HEK293T (cell line): ENCODE results near the gene MTURN.

Experiments used
- CTCF ChIA-PET: fragments of 350-600 bp; formaldehyde crosslinking; extraction: SDS; loops from one replicate; lab custom pipeline; 2021; ENCODE audit warnings: antibody characterized with exemption, inconsistent platforms; lab: Yijun Ruan, JAX
- POLR2A ChIA-PET: fragments of 350-600 bp; formaldehyde crosslinking; extraction: SDS; loops from one replicate; lab custom pipeline; 2020; ENCODE audit warnings: antibody characterized with exemption, inconsistent platforms; lab: Yijun Ruan, JAX
- DNase-seq: peaks from one replicate; pipeline ENCODE4 v3.0.0; 2012; ENCODE audit warnings: mixed read lengths; ENCODE audit errors: extremely low spot score
- ARNT ChIP-seq: fragments of 450-650 bp; IDR thresholded peaks from 2 replicates; pipeline ENCODE4 v1.6.1; 2017; ENCODE audit warnings: mild to moderate bottlenecking
- BHLHE40 ChIP-seq: fragments of 450-650 bp; IDR thresholded peaks from 2 replicates; pipeline ENCODE4 v1.6.1; 2016; ENCODE audit warnings: mild to moderate bottlenecking, moderate library complexity, borderline replicate concordance
- CTBP1 ChIP-seq: fragments of 450-650 bp; IDR thresholded peaks from 2 replicates; pipeline ENCODE4 v1.6.1; 2016; ENCODE audit warnings: borderline replicate concordance
- ELF4 ChIP-seq: fragments of 450-650 bp; IDR thresholded peaks from 2 replicates; pipeline ENCODE4 v1.6.1; 2017; ENCODE audit warnings: antibody characterized with exemption
- FOXA1 ChIP-seq: fragments of 450-650 bp; IDR thresholded peaks from 2 replicates; pipeline ENCODE4 v1.6.1; 2016; ENCODE audit warnings: mild to moderate bottlenecking
- FOXK2 ChIP-seq: fragments of 450-650 bp; IDR thresholded peaks from 2 replicates; pipeline ENCODE4 v1.6.1; 2016; ENCODE audit warnings: mild to moderate bottlenecking
- FOXM1 ChIP-seq: fragments of 450-650 bp; IDR thresholded peaks from 2 replicates; pipeline ENCODE4 v1.6.1; 2017; ENCODE audit warnings: mild to moderate bottlenecking, borderline replicate concordance
- HDGF ChIP-seq: fragments of 450-650 bp; IDR thresholded peaks from 2 replicates; pipeline ENCODE4 v1.6.1; 2017; ENCODE audit warnings: antibody characterized with exemption, borderline replicate concordance
- L3MBTL2 ChIP-seq: fragments of 450-650 bp; conservative IDR thresholded peaks from 2 replicates; pipeline ENCODE4 v1.6.1; 2016; ENCODE audit warnings: mild to moderate bottlenecking
- LEF1 ChIP-seq: fragments of 450-650 bp; IDR thresholded peaks from 2 replicates; pipeline ENCODE4 v1.6.1; 2017; ENCODE audit warnings: mild to moderate bottlenecking, borderline replicate concordance
- NFRKB ChIP-seq: fragments of 450-650 bp; IDR thresholded peaks from 2 replicates; pipeline ENCODE4 v1.6.1; 2016; ENCODE audit warnings: mild to moderate bottlenecking, moderate library complexity
- SP1 ChIP-seq: fragments of 450-650 bp; IDR thresholded peaks from 2 replicates; pipeline ENCODE4 v1.6.1; 2017
- SUZ12 ChIP-seq: fragments of 450-650 bp; IDR thresholded peaks from 2 replicates; pipeline ENCODE4 v1.6.1; 2016; ENCODE audit warnings: mild to moderate bottlenecking
- TARDBP ChIP-seq: fragments of 450-650 bp; IDR thresholded peaks from 2 replicates; pipeline ENCODE4 v1.6.1; 2016
- ZNF384 ChIP-seq: fragments of 450-650 bp; IDR thresholded peaks from 2 replicates; pipeline ENCODE4 v1.6.1; 2016
- TF ChIP-seq, protein P1 (sequence below): fragments of 450-650 bp; IDR thresholded peaks from 2 replicates; pipeline ENCODE4 v1.6.1; 2016

MTURN gene

GRCh38 chr7:30178748-30179436 is 44.1 kb downstream of the MTURN start:
- POLR2A ChIA-PET = no interaction called here
- no peak for TF ChIP-seq FOXK2
- no peak for DNase-seq
- CTCF ChIA-PET = no interaction called here

GRCh38 chr7:30180718-30181117 is 45.9 kb downstream of the MTURN start:
- CTCF ChIA-PET = no interaction called here
- POLR2A ChIA-PET = no interaction called here
- no peak for DNase-seq
- TF ChIP-seq L3MBTL2 (no peak), NFRKB (no peak)

GRCh38 chr7:30181211-30181610 is 46.4 kb downstream of the MTURN start:
- ChIA-PET CTCF (no interaction called here), POLR2A (no interaction called here)
- TF ChIP-seq BHLHE40 (no peak), LEF1 (no peak), SUZ12 (no peak), L3MBTL2 (no peak), ARNT (no peak)
- no peak for DNase-seq

DNA sequence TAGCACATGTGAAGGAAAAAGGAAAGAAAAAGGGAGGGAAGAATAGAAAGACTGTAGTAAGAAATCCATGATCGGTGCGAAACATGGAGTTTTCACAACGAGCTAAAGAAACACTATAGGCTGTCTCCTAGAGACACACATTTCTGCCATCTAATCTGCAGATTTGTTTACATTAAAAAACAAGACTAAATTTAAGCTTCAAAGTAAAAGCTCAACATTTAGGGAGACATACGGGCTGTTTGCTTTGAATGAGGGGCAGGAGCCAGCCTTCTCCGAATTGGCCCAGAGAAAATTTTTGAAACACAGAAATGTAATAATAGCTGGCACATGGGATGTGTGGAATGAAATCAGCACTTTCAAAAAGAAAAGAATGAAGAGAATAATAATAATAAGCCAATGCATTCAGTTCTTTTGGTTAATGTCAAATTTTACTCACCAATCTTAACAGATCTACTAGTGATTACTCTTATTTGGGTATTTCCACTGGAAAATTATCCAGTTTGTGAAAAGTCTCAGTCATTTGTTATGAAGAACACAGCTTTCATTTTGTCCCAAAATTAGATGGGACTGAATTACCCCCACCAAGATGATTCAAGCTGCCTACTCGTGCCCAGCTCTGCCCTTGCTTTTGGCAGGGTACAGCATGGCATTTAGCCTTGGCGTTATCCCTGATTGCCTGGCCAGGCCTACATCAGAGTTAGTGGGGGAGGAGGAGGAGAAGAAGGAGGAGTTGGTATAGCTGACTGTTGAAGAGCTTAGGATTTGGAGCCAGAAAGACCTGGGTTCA is 47.1 kb downstream of the MTURN start:
- POLR2A ChIA-PET = no interaction called here
- DNase-seq = no peak
- CTCF ChIA-PET = interaction anchor here (0.6 to 0.9 kb wide), 2 partner anchors 19 to 94 kb away, joined by 3 read pairs; no protein-coding TSS in a partner anchor
- TF ChIP-seq ZNF384 = no peak
- TF ChIP-seq SP1 = no peak
- no peak for TF ChIP-seq ARNT
- no peak for TF ChIP-seq BHLHE40
- TF ChIP-seq FOXA1 = no peak
- no peak for TF ChIP-seq SUZ12
- TF ChIP-seq FOXK2 = no peak
- no peak for TF ChIP-seq L3MBTL2
- TF ChIP-seq CTBP1 = no peak
- no peak for TF ChIP-seq ELF4
- TF ChIP-seq FOXM1 = no peak
- no peak for TF ChIP-seq LEF1
- TF ChIP-seq, protein P1, sequence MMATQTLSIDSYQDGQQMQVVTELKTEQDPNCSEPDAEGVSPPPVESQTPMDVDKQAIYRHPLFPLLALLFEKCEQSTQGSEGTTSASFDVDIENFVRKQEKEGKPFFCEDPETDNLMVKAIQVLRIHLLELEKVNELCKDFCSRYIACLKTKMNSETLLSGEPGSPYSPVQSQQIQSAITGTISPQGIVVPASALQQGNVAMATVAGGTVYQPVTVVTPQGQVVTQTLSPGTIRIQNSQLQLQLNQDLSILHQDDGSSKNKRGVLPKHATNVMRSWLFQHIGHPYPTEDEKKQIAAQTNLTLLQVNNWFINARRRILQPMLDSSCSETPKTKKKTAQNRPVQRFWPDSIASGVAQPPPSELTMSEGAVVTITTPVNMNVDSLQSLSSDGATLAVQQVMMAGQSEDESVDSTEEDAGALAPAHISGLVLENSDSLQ = no peak
- no peak for TF ChIP-seq NFRKB
- TF ChIP-seq TARDBP = no peak
- TF ChIP-seq HDGF = no peak

GRCh38 chr7:30182814-30183213 is 48.0 kb downstream of the MTURN start:
- DNase-seq = no peak
- no peak for TF ChIP-seq FOXK2
- TF ChIP-seq FOXA1 = no peak
- TF ChIP-seq NFRKB = no peak
- no peak for TF ChIP-seq L3MBTL2
- TF ChIP-seq ARNT = no peak
- TF ChIP-seq, protein P1 = no peak
- no peak for TF ChIP-seq TARDBP
- TF ChIP-seq SUZ12 = no peak
- TF ChIP-seq LEF1 = no peak
- CTCF ChIA-PET = interaction anchor here (0.6 to 0.9 kb wide), 2 partner anchors 20 to 93 kb away, joined by 3 read pairs; no protein-coding TSS in a partner anchor
- POLR2A ChIA-PET = no interaction called here

GRCh38 chr7:30183749-30184369 is 49.1 kb downstream of the MTURN start:
- ChIA-PET POLR2A (no interaction called here), CTCF (no interaction called here)
- no peak for DNase-seq
- TF ChIP-seq CTBP1 (no peak), TARDBP (no peak), FOXM1 (no peak), HDGF (no peak), NFRKB (no peak), ELF4 (no peak), SUZ12 (no peak), L3MBTL2 (no peak), BHLHE40 (no peak), ARNT (no peak), FOXK2 (no peak), LEF1 (no peak), SP1 (no peak), ZNF384 (no peak), FOXA1 (no peak)
- TF ChIP-seq, protein P1 = no peak
